G401 (cell line): ENCODE measurements around the gene OR52J3. TPM values are rescaled to one million over a fixed set of nuclear protein-coding genes. Genes with fewer than 3 reads are reported as not detected.
"Not testable (repeated sequence)": the region's sequence is repeated elsewhere in the genome, so short reads cannot be mapped to it uniquely, and the experiment has no call there.

ENCODE experiments used
- DNase-seq: peaks from one replicate; pipeline ENCODE4 v3.0.0-alpha.2; 2015; ENCODE audit warnings: low spot score
- in situ Hi-C: cut with HindIII; loops from 2 replicates; pipeline ENCODE4 v1.10.0; 2016; ENCODE audit warnings: low sequenced_read_pairs, mixed read lengths
- total RNA-seq: library from RNA; depleted of rRNA; stranded (reverse); fragments of >200 nt; shearing (Covaris generic); gene quantifications from 2 replicates; pipeline ENCODE4 v1.2.3, GENCODE V29; 2014; rRNA removed

OR52J3 gene
- total RNA-seq: not detected in 2 replicates

DNA sequence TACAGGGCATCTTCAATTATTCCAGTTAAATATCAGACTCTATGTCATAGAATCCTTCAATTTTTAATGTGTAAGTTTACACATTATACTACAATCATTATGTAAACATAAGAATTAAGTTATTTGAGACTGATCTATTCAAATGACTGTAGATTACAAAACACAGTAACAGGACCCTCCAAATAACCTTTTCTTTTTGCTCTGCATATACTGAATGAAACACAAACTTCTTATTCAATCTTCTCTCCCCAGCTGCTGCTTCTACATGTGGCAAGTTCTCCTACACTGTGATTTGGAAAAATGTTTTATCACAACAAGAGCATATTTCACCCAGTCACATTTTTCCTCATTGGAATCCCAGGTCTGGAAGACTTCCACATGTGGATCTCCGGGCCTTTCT lies at the start of gene OR52J3:
OR52J3 (plus strand) TSS at position 301 of the 400 bp plus-strand sequence; CDS start at position 301, 0 bp downstream.
- DNase-seq: no peak
- in situ Hi-C loops: no loop called here

DNA sequence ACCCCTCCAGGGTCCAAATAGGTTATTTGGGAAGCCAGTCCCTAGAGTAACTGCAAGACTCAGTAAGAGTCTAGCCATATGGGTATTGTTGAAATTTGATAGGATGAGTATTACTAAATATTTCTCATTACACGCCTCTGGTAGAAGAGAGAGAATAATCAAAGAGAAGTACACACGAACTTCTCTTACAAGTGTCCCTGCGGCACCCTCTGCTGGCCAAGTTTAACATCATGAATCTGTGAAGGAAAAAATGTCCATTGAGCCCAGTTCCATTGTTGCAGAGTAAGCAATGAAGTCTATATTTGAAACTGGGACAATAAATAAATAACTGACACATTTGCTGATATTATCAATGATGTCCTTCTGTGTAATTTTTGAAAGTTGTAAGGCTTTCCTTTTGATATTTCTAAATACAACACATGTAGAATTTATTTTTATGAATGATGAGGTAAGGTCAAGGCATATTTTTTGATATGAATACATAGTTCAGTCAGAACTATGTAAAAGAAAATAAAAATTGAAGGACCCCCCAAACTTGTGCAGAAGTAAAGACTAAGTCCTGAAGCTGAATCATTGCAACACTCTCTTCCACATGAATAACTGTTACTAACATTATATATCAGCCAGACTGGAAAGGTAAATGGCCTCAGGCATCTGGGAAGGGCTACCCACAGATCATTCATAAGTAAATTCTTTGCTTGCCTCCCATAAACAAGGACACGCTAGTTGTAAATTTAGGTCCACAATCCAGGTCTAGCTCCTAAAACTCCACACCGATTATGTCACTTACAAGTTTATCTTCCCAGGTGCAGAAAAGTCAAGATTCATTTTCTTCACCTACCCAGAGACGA lies 41.7 kb upstream of the OR52J3 start:
- DNase-seq: peak; percentile 50
- in situ Hi-C loops: no loop called here

DNA sequence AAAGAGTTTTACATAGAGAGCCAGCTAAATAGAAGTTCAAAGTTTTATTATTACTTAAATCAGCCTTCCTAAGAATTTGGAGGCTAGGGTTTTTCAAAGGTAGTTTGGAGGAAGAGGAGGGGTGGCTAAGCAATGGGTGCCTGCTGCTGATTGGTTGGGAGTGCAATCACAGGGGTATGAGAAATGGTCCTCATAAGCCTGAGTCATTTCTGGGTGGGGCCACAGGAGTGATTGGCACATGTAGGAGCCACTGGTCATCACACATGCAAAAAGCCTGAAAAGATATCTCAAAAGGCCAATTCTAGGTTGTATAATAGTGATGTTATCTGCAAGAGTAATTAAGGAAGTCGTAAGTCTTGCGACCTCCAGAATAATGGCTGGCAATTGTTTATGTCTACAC lies 38.8 kb upstream of the OR52J3 start:
- in situ Hi-C loops: no loop called here
- no peak for DNase-seq

DNA sequence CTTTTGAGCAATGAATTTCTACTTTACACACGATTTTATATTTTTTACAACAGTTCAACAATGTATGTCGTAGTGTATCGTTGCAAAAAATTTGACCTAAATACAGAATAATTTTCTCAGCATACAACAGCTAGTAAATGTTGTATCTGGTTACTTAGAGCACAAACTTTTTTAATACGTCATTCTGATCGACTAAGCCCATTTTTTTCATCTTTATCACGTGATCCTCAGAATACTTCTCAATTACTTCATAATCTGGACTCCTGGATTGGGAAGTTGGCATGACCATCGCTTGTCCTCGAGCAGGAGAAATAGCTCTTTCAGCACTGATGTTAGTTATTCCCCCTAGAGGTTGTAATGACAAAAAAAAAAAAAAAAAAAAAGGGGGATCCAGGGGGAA lies 35.1 kb upstream of the OR52J3 start:
- in situ Hi-C loops: no loop called here
- no peak for DNase-seq

DNA sequence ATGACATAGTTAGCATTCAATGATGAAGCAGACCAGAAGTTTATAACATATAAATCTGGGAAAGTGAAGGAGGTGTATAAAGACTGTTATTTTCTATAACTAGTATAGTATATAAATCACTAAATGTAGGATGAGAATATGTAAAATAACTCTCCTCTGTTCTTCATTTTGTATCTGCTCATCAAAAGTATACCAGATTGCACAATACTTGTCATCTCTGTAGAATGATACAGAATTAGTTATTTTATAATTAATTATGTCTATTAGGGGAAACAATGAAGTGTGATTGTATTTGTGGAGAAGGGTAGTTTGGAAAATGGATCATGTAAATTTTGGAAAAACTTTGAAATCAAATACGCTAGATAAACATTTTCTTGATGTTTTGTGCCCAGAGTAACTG lies 33.3 kb upstream of the OR52J3 start:
- DNase-seq: no peak
- in situ Hi-C loops: no loop called here

DNA sequence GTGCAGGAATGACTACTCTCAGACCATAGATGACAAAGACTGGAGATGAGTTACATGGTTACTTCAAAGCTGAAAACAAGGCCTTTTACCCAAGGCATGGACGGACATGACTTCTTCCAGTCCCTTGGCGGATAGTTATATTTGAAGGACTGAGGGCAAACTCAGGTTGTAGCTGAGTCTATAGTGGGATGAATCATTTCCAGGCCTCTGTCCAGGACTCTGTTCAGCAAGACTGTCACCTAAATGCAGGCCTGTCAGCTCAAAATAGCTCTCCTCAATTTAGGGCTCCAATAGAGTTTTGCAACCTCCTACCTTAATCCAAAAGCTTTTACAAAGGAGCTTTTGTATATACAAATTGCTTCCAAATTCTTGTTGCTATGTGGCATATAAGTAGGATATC lies 24.3 kb upstream of the OR52J3 start:
- no peak for DNase-seq
- in situ Hi-C loops: no loop called here

DNA sequence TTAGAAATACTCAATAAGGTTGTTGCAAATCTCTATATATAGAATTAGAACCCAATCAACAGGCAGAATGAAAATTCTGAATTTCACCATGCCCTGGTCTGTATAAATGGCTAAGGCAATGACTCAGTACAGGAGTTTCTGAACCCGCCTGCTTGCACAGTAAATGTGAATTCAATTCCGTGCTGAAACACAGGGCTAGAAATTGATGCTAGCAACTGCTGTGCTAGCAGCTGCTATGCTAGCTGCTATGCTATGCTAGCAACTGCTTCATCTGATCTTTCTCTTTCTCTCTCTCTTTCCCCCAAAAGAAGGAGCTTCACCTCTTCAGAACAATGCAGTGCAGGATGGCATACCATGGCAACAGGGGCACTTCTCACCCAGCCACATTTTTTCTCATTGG lies 9.7 kb upstream of the OR52J3 start:
- in situ Hi-C loops: no loop called here
- peak; percentile 87 for DNase-seq

DNA sequence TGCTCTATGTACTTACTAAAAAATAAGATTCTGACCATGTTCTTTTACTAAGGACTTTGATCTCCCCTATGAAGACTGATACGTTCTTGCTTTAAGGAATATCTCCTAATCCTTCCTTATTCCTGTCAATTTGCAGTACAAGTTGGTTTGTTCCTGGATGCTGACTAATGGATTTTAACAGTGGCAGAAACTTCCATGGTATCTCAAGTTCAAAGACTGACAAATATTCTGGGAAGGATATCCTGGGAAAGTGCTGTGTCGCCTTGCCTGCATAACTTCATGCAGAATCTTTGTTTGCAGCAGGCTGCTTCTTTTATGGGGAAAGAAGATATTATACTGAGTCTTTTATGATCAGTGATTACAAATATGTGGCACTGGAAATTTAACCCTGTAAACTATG lies 8.4 kb upstream of the OR52J3 start:
- peak; percentile 68 for DNase-seq
- in situ Hi-C loops: no loop called here

DNA sequence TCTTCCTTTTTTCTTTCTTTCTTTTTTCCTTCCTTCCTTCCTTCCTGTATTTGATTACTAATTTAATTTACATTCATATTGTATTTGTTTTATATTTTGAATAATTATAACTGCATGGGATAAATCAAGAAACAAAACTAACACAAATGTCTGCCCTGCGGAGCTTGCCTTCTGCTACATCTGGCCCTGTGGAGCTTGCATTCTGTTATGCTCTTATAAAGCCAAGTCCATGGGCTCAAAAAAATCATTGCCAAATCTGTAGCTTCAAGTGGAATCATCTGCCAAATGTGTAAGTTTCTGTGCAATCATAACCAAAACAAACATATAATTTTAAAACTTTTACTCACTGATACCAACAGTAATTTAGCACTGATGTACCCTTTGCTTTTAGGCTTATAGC lies 8.0 kb upstream of the OR52J3 start:
- in situ Hi-C loops: no loop called here
- peak; percentile 93 for DNase-seq

DNA sequence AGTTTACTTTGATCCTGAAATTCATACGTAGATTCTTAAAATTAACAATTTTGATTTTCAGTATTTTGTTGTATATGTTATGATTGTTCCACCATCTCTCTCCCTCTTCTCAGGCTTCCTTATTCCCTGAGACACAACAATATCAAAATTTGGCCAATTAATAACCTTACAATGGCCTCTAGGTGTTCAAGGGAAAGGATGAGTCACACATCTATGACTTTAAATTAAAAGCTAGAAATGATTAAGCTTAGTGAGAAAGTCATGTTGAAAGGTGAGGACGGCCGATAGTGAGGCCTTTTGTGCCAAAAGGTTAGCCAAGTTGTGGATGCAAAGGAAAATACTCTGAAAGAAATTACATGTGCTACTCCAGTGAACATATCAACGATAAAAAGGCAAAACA lies 5.5 kb upstream of the OR52J3 start:
- in situ Hi-C loops: no loop called here
- DNase-seq: no peak

DNA sequence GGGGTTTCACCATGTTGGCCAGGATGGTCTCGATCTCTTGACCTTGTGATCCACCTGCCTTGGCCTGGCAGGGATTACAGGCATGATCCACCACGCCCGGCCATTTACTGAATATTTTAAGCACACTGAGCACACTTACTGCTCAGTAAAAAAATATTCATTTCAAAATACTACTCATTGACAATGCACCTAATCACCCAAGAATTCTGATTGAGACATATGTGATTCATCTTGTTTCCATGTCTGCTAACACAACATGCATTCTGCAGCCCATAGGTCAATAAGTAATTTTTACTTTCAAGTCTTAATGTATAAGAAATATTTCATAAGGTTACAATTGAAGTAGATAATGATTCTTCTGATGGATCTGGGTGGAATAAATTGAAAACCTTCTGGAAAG lies 4.2 kb upstream of the OR52J3 start:
- in situ Hi-C loops: no loop called here

DNA sequence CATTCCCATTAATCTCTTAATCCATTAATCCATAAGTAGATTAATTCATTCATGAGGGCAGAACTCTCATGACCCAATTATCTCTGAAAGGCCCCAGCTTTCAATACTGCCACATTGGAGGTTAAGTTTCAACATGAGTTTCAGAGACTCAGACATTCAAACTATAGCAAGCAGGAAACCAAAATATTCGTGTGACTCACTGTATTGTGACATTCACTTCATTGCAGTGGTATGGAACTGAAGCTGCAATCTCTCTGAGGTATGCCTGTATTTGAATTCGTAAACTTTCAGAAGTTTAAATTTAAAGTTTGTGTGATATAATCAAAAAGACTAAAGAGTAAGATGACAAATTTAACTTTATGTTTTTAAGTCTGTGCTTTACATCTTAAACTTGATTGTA lies 2.9 kb upstream of the OR52J3 start:
- in situ Hi-C loops: no loop called here
- no peak for DNase-seq

More for the DNA sequence above, 4.2 kb upstream of the OR52J3 start:
- no peak for DNase-seq

DNA sequence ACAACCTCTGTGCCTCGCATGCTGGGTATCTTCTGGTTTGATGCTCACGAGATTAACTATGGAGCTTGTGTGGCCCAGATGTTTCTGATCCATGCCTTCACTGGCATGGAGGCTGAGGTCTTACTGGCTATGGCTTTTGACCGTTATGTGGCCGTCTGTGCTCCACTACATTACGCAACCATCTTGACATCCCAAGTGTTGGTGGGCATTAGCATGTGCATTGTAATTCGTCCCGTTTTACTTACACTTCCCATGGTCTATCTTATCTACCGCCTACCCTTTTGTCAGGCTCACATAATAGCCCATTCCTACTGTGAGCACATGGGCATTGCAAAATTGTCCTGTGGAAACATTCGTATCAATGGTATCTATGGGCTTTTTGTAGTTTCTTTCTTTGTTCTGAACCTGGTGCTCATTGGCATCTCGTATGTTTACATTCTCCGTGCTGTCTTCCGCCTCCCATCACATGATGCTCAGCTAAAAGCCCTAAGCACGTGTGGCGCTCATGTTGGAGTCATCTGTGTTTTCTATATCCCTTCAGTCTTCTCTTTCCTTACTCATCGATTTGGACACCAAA lies 516 bp downstream of the OR52J3 start:
- DNase-seq: no peak
- in situ Hi-C loops: no loop called here

DNA sequence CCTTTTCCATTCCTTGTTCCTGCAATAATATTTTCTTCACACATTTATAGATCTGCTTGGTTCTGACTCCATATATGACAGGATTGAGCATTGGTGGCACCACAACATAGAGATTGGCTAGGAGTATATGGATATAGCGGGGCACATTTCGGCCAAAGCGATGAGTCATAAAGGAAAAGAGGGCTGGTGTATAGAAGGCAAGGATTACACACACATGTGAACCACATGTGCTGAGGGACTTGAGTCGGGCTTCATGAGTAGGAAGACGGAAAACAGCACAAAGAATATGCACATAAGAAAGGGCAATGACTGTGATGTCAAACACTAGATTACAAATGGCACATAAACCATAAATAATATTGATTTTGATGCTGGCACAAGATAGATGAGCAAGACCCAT lies 12.4 kb downstream of the OR52J3 start:
- DNase-seq, in situ Hi-C loops: not testable (repeated sequence)

DNA sequence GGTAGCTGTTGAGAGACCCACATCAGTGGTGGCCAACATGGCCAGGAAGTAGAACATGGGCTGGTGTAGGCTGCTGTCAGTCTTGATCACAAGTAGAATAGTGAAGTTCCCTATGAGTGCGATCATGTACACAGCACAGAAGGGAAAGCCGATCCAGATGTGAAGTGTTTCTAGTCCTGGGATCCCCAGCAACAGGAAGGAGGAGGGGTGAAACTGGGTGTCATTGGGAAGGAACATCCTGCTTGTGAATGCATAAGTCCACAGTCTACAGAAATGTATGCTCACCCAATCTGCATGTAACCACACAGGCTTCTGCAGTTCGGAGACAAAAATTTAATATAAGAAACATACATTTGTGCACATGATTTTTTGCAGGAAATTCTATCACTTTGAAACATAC lies 13.1 kb downstream of the OR52J3 start, which contains the start of gene OR52E2:
OR52E2 (minus strand) TSS at position 237 of the 400 bp plus-strand sequence; CDS start at position 237, 0 bp downstream.
- DNase-seq: no peak
- in situ Hi-C loops: no loop called here

DNA sequence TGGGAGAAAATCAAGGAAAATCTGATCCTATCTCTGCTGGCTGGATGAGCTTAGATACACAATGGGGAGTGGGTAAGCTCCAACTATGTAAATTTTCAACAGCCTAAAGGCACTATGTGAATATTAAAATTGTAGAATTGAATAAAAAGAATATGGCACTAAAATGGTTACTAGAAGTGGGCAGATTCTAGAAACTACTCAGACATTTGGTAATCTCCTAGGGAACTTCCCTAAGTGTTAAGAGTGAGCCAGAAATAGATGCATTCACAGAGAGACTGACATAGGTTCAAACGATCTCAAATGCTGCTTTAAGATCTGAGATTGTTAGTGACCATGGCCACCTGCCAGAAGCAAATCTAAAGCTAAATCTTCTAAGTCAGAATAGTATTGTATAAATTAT lies 18.7 kb downstream of the OR52J3 start:
- DNase-seq: no peak

DNA sequence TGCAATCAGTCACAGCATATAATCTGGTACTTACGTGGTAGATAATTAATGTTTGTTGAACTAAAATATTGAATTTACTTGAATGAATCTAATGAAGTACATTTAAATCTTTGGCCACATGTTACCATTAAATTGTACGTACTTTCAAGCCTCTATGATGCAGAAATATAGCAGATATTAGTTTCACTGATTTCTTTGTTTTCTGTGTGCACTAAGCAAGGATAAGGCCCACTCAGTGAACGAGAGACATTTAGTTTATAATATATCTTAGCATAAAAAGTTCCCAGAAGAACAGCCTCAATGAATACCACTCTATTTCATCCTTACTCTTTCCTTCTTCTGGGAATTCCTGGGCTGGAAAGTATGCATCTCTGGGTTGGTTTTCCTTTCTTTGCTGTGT lies 22.9 kb downstream of the OR52J3 start, which contains the start of gene OR52E1:
OR52E1 (plus strand) TSS at position 301 of the 400 bp plus-strand sequence.
- in situ Hi-C loops: no loop called here
- no peak for DNase-seq

More for the DNA sequence above, 18.7 kb downstream of the OR52J3 start:
- in situ Hi-C loops: no loop called here

DNA sequence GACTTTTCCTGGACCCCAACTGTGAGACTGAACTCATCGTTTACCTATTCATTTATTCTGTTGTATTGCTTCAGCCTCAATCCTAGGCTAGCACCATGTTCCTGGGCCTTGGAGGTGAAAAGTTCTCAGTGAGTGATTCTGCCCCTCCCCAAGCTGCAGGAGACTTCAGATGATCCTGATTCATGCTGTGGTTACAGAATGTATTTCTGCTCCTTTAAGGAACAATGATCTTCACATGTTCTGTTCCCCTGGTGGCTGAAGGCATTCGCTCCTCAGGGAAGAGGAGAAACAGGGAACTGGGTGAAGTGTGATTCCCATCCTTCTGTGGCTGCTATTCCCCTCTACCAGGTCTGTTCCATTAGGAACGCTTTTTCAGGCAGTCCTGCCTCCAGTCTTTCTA lies 25.5 kb downstream of the OR52J3 start:
- DNase-seq: no peak
- in situ Hi-C loops: no loop called here

DNA sequence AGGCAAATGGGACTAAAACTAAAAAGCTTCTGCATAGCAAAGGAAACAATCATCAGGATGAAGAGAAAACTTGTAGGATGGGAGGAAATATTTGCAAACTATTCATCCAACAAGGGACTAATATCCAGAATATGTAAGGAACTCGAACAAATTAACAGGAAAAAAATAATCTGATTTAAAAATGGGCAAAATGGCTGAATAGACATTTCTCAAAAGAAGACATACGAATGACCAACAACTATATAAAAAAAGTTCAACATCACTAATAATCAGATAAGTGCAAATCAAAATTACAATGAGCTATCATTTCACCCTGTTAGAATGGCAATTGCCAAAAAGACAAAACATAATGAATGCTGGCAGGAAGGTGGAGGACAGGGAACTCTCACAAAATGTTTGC lies 35.1 kb downstream of the OR52J3 start:
- no peak for DNase-seq
- in situ Hi-C loops: no loop called here

DNA sequence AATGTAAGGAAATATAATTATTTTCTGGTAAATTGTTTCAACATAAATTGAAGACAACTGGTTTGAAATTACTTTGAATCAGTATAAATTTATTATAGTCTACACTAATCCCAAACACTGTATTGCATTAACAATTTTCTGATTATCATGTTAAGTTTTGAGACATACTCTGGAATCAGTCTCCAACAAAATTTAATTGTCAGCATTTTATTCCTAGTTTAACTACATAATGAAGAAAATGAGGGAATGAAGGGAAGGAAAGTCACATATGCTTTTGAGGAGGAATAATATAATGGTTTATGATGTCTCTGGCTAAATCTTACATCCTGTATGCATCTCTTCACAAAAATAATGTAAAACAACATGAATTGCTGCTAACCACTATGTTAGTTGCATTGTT lies 37.3 kb downstream of the OR52J3 start:
- in situ Hi-C loops: no loop called here
- no peak for DNase-seq

DNA sequence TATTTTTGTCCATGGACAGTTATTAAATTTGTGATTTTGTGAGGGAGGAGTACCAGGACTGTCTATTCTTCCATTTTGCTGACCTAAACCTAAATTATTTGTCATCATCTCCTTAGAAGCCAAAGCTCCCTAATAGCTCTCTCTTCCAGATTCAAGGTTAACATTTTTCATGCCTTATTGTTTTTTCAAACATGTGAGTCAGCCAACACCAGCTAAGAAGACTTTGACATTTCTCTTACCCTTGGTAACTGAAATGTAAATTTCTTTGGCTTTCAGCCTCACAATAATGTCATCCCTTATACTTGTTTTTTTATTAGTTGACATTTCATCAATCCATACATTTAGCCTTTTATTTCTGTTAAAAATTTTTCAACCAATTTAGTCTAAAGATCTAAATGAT lies 42.2 kb downstream of the OR52J3 start:
- peak; percentile 13 for DNase-seq
- in situ Hi-C loops: no loop called here
